ENCODE data around the gene SLC9A4. TPM values are rescaled to one million over a fixed set of nuclear protein-coding genes. Genes with fewer than 3 reads are reported as not detected.

Gene SLC9A4
- total and polyA plus RNA-seq, 2 donors (not counting 3 experiments of a cell fraction or from before 2014, with no cell fraction given) = not detected

- intact Hi-C loops (cut with micrococcal nuclease) (loop anchor here (1.0 to 5.0 kb wide), 6 partner anchors 88 to 437 kb away; partner anchors contain the start of genes IL18R1 and IL1RL2), dilution Hi-C loops (cut with MboI; ENCODE audit: extremely low pct_ligation_motif_present, low sequenced_read_pairs) (no loop called here)
- DNase-seq (ENCODE audit: low read depth, low spot score) (peak; percentile 64), FAIRE-seq (peak; percentile 62)
- BruUV-seq (replicated peaks) = no TSS peak
- H3K9me3 ChIP-seq (replicated peaks; ENCODE audit: control insufficient read depth, insufficient read depth, low read length) = no peaks in the 10 kb centered on the region
- H3K9me1 ChIP-seq (replicated peaks; ENCODE audit: control insufficient read depth, extremely low read depth, insufficient read depth, low read length) = no peaks in the 10 kb centered on the region
- POLR2A ChIA-PET = no interaction called here
- CTCF ChIA-PET = interaction anchor here (0.6 to 2.9 kb wide), 42 partner anchors 9 to 559 kb away, joined by 3 to 52 read pairs (median 5); partner anchors contain the start of genes IL18R1 and IL18RAP
- H3K4me3 ChIP-seq (replicated peaks in 1 of 3; ENCODE audit: insufficient read depth in 1 of 3, low read depth in 1 of 3, low read length in 3 of 3) = no peak overlapping the region
- H3K27me3 ChIP-seq (ENCODE audit: control insufficient read depth in 2 of 2, insufficient read depth in 2 of 2, low read length in 2 of 2) = no peaks in the 10 kb centered on the region
- H3K36me3 ChIP-seq (ENCODE audit: control insufficient read depth in 2 of 2, extremely low read depth in 1 of 2, insufficient read depth in 2 of 2, low read length in 2 of 2) = no peaks in the 10 kb centered on the region
- H3K4me2 ChIP-seq (ENCODE audit: insufficient read depth, low read length) = no peak overlapping the region
- no peaks in the 10 kb centered on the region for H3K4me1 ChIP-seq (ENCODE audit: control insufficient read depth, extremely low read depth, insufficient read depth, low read length)
- no peaks in the 10 kb centered on the region for H4K20me1 ChIP-seq (replicated peaks; ENCODE audit: control insufficient read depth, extremely low read depth, insufficient read depth, low read length)
- no peak overlapping the region for H3K27ac ChIP-seq (ENCODE audit: insufficient read depth, low read depth, low read length)
- H2AFZ ChIP-seq (ENCODE audit: low read depth, low read length) = peak overlapping the region; percentile 46
- TF ChIP-seq GATA2 (IDR thresholded peaks at IDR 0.05; ENCODE audit: insufficient read depth, insufficient read length, low read depth, low read length) (no peak), CTCF (IDR thresholded peaks at IDR 0.05; ENCODE audit: extremely low read depth in 1 of 2, insufficient read depth in 1 of 2, low read depth in 1 of 2, low read length in 2 of 2) (peak; percentile 56 to 62)
- no peak overlapping the region for H3K9ac ChIP-seq (replicated peaks; ENCODE audit: extremely low read depth, insufficient read depth, low read length)
- no peaks in the 10 kb centered on the region for H3K79me2 ChIP-seq (ENCODE audit: control insufficient read depth, insufficient read depth, low read length)
Measured at GRCh38 chr2:102442967-102443828, 29.8 kb upstream of the SLC9A4 start.

- no peak for DNase-seq (ENCODE audit: low read depth, low spot score)
- TF ChIP-seq CTCF (IDR thresholded peaks at IDR 0.05; ENCODE audit: extremely low read depth in 1 of 2, insufficient read depth in 1 of 2, low read depth in 1 of 2, low read length in 2 of 2) (no peak), EZH2 (IDR thresholded peaks at IDR 0.05; ENCODE audit: borderline replicate concordance, low read depth, low read length, severe bottlenecking) (no peak), MAX (IDR thresholded peaks at IDR 0.05; ENCODE audit: insufficient read depth, insufficient read length) (no peak), JUN (IDR thresholded peaks at IDR 0.05; ENCODE audit: borderline replicate concordance, insufficient read depth, insufficient read length, low read depth) (no peak), GATA2 (IDR thresholded peaks at IDR 0.05; ENCODE audit: insufficient read depth, insufficient read length, low read depth, low read length) (no peak), POLR2AphosphoS5 (IDR thresholded peaks at IDR 0.05; ENCODE audit: insufficient read depth, low read depth, low read length) (no peak), FOS (IDR thresholded peaks at IDR 0.05; ENCODE audit: borderline replicate concordance, insufficient read depth, low read length) (no peak), POLR2A (IDR thresholded peaks at IDR 0.05; ENCODE audit: low read depth, low read length) (no peak), MYC (IDR thresholded peaks at IDR 0.05; ENCODE audit: low read depth, low read length) (no peak)
- H3K27me3 ChIP-seq (ENCODE audit: control insufficient read depth in 2 of 2, insufficient read depth in 2 of 2, low read length in 2 of 2) = no peaks in the 10 kb centered on the region
- intact Hi-C loops (cut with micrococcal nuclease) (loop anchor here (5.0 kb wide), 1 partner anchor 257 kb away; the partner anchor contains the start of gene IL1RL2), dilution Hi-C loops (cut with MboI; ENCODE audit: extremely low pct_ligation_motif_present, low sequenced_read_pairs) (no loop called here)
- H2AFZ ChIP-seq (ENCODE audit: low read depth, low read length) = no peak overlapping the region
- H3K9me1 ChIP-seq (replicated peaks; ENCODE audit: control insufficient read depth, extremely low read depth, insufficient read depth, low read length) = no peaks in the 10 kb centered on the region
- no peak overlapping the region for H3K27ac ChIP-seq (ENCODE audit: insufficient read depth, low read depth, low read length)
- POLR2A ChIA-PET = no interaction called here
- H4K20me1 ChIP-seq (replicated peaks; ENCODE audit: control insufficient read depth, extremely low read depth, insufficient read depth, low read length) = no peaks in the 10 kb centered on the region
- no peaks in the 10 kb centered on the region for H3K4me1 ChIP-seq (ENCODE audit: control insufficient read depth, extremely low read depth, insufficient read depth, low read length)
- H3K4me2 ChIP-seq (ENCODE audit: insufficient read depth, low read length) = no peak overlapping the region
- no peak for FAIRE-seq
- no peak overlapping the region for H3K4me3 ChIP-seq (replicated peaks in 1 of 3; ENCODE audit: insufficient read depth in 1 of 3, low read depth in 1 of 3, low read length in 3 of 3)
- no peaks in the 10 kb centered on the region for H3K79me2 ChIP-seq (ENCODE audit: control insufficient read depth, insufficient read depth, low read length)
- CTCF ChIA-PET = interaction anchor here (0.6 to 2.9 kb wide), 15 partner anchors 10 to 560 kb away, joined by 3 to 52 read pairs (median 9); partner anchors contain the start of gene IL18R1
- no TSS peak for BruUV-seq (replicated peaks)
- H3K9me3 ChIP-seq (replicated peaks; ENCODE audit: control insufficient read depth, insufficient read depth, low read length) = no peaks in the 10 kb centered on the region
- no peak overlapping the region for H3K9ac ChIP-seq (replicated peaks; ENCODE audit: extremely low read depth, insufficient read depth, low read length)
- H3K36me3 ChIP-seq (ENCODE audit: control insufficient read depth in 2 of 2, extremely low read depth in 1 of 2, insufficient read depth in 2 of 2, low read length in 2 of 2) = no peaks in the 10 kb centered on the region
Measured at GRCh38 chr2:102444233-102444632, 28.8 kb upstream of the SLC9A4 start.

All from endothelial cell of umbilical vein (primary cell).